ENCODE data around the gene CACNA2D3. TPM values are rescaled to one million over a fixed set of nuclear protein-coding genes. Genes with fewer than 3 reads are reported as not detected.

The CACNA2D3 gene
- total and polyA plus RNA-seq, 2 experiments from 2014 or later = 0.30 to 0.43 TPM

- Histone ChIP-seq H3K9me2 (ENCODE audit: insufficient read depth) (no peaks in the 10 kb centered on the region), H3K36me3 (ENCODE audit: low read depth) (no peaks in the 10 kb centered on the region), H3K27me3 (replicated peaks; ENCODE audit: insufficient read depth) (0 out of 2 replicates have a peak, but pooled peaks cover 11% of the 10 kb centered on the region), H4K20me1 (ENCODE audit: insufficient read depth) (no peaks in the 10 kb centered on the region), H3K27ac (no peak overlapping the region), H3K79me2 (ENCODE audit: insufficient read depth) (no peaks in the 10 kb centered on the region), H3K4me3 (no peak overlapping the region), H3K9me3 (ENCODE audit: low read depth) (no peaks in the 10 kb centered on the region), H3F3A (ENCODE audit: insufficient read depth) (no peaks in the 10 kb centered on the region), H3K4me2 (ENCODE audit: unreplicated experiment) (no peak overlapping the region), H3K9ac (no peak overlapping the region), H2AFZ (no peak overlapping the region), H3K4me1 (ENCODE audit: insufficient read depth) (no peaks in the 10 kb centered on the region)
- WGBS, 2 experiments (ENCODE audit: low coverage in 1 of 2, low lambda C conversion rate in 2 of 2, missing lambda C conversion rate in 2 of 2) = 69 to 77% methylated on average over 2 of the region's 2 CpGs
- in situ Hi-C loops (cut with MboI) = no loop called here
- DNase-seq = no peak
- no peak for TF ChIP-seq EZH2phosphoT487 (IDR thresholded peaks at IDR 0.05; ENCODE audit: insufficient read depth, low read depth)
- TF ChIP-seq EZH2 (IDR thresholded peaks at IDR 0.05; ENCODE audit: insufficient read depth, poor library complexity, severe bottlenecking) = no peak
Measured at GRCh38 chr3:54776601-54777000, 654.2 kb downstream of the CACNA2D3 start.

GRCh38 chr3:54777141-54777540 is 654.8 kb downstream of the CACNA2D3 start:
- H3K79me2 ChIP-seq (ENCODE audit: insufficient read depth) = no peaks in the 10 kb centered on the region
- 0 out of 2 replicates have a peak, but pooled peaks cover 11% of the 10 kb centered on the region for H3K27me3 ChIP-seq (replicated peaks; ENCODE audit: insufficient read depth)

GRCh38 chr3:54780336-54780735 is 658.0 kb downstream of the CACNA2D3 start:
- Histone ChIP-seq H3K27me3 (replicated peaks; ENCODE audit: insufficient read depth) (0 out of 2 replicates have a peak, but pooled peaks cover 11% of the 10 kb centered on the region), H3K27ac (no peak overlapping the region), H3F3A (ENCODE audit: insufficient read depth) (no peaks in the 10 kb centered on the region), H2AFZ (no peak overlapping the region), H3K9me3 (ENCODE audit: low read depth) (no peaks in the 10 kb centered on the region), H3K36me3 (ENCODE audit: low read depth) (no peaks in the 10 kb centered on the region), H3K79me2 (ENCODE audit: insufficient read depth) (no peaks in the 10 kb centered on the region), H3K4me1 (ENCODE audit: insufficient read depth) (no peaks in the 10 kb centered on the region), H3K9ac (no peak overlapping the region), H3K4me2 (ENCODE audit: unreplicated experiment) (no peak overlapping the region), H4K20me1 (ENCODE audit: insufficient read depth) (no peaks in the 10 kb centered on the region), H3K9me2 (ENCODE audit: insufficient read depth) (no peaks in the 10 kb centered on the region), H3K4me3 (no peak overlapping the region)
- DNase-seq = no peak
- in situ Hi-C loops (cut with MboI) = no loop called here
- TF ChIP-seq EZH2phosphoT487 (IDR thresholded peaks at IDR 0.05; ENCODE audit: insufficient read depth, low read depth) = no peak
- no peak for TF ChIP-seq EZH2 (IDR thresholded peaks at IDR 0.05; ENCODE audit: insufficient read depth, poor library complexity, severe bottlenecking)

More at GRCh38 chr3:54777141-54777540, 654.8 kb downstream of the CACNA2D3 start:
- H3K36me3 ChIP-seq (ENCODE audit: low read depth) = no peaks in the 10 kb centered on the region
- WGBS, 2 experiments (ENCODE audit: low coverage in 1 of 2, low lambda C conversion rate in 2 of 2, missing lambda C conversion rate in 2 of 2) = 28 to 41% methylated on average over 2 of the region's 2 CpGs
- H3K27ac ChIP-seq = no peak overlapping the region
- in situ Hi-C loops (cut with MboI) = no loop called here
- H3K4me2 ChIP-seq (ENCODE audit: unreplicated experiment) = no peak overlapping the region
- no peaks in the 10 kb centered on the region for H4K20me1 ChIP-seq (ENCODE audit: insufficient read depth)
- no peak overlapping the region for H3K4me3 ChIP-seq
- DNase-seq = peak; percentile 9
- H2AFZ ChIP-seq = no peak overlapping the region
- no peaks in the 10 kb centered on the region for H3K4me1 ChIP-seq (ENCODE audit: insufficient read depth)
- no peaks in the 10 kb centered on the region for H3K9me3 ChIP-seq (ENCODE audit: low read depth)
- no peaks in the 10 kb centered on the region for H3K9me2 ChIP-seq (ENCODE audit: insufficient read depth)
- H3F3A ChIP-seq (ENCODE audit: insufficient read depth) = no peaks in the 10 kb centered on the region
- TF ChIP-seq EZH2phosphoT487 (IDR thresholded peaks at IDR 0.05; ENCODE audit: insufficient read depth, low read depth) (no peak), EZH2 (IDR thresholded peaks at IDR 0.05; ENCODE audit: insufficient read depth, poor library complexity, severe bottlenecking) (no peak)
- H3K9ac ChIP-seq = no peak overlapping the region

GRCh38 chr3:54781728-54782127 is 659.4 kb downstream of the CACNA2D3 start:
- TF ChIP-seq EZH2 (IDR thresholded peaks at IDR 0.05; ENCODE audit: insufficient read depth, poor library complexity, severe bottlenecking) = no peak
- no peak for TF ChIP-seq EZH2phosphoT487 (IDR thresholded peaks at IDR 0.05; ENCODE audit: insufficient read depth, low read depth)
- Histone ChIP-seq H3K4me3 (no peak overlapping the region), H3K4me1 (ENCODE audit: insufficient read depth) (no peaks in the 10 kb centered on the region), H3K9ac (no peak overlapping the region), H3K79me2 (ENCODE audit: insufficient read depth) (no peaks in the 10 kb centered on the region), H3K27ac (no peak overlapping the region), H4K20me1 (ENCODE audit: insufficient read depth) (no peaks in the 10 kb centered on the region), H3K4me2 (ENCODE audit: unreplicated experiment) (no peak overlapping the region), H3K27me3 (replicated peaks; ENCODE audit: insufficient read depth) (0 out of 2 replicates have a peak, but pooled peaks cover 8% of the 10 kb centered on the region), H3K9me3 (ENCODE audit: low read depth) (no peaks in the 10 kb centered on the region), H3K9me2 (ENCODE audit: insufficient read depth) (no peaks in the 10 kb centered on the region), H3K36me3 (ENCODE audit: low read depth) (no peaks in the 10 kb centered on the region), H3F3A (ENCODE audit: insufficient read depth) (no peaks in the 10 kb centered on the region), H2AFZ (no peak overlapping the region)
- DNase-seq = no peak
- 42 to 71% methylated on average over 1 of the region's 1 CpG for WGBS, 2 experiments (ENCODE audit: low coverage in 1 of 2, low lambda C conversion rate in 2 of 2, missing lambda C conversion rate in 2 of 2)
- in situ Hi-C loops (cut with MboI) = no loop called here

GRCh38 chr3:54783611-54784010 is 661.3 kb downstream of the CACNA2D3 start:
- no peak overlapping the region for H3K27ac ChIP-seq
- H3K9me3 ChIP-seq (ENCODE audit: low read depth) = no peaks in the 10 kb centered on the region
- no peaks in the 10 kb centered on the region for H3K9me2 ChIP-seq (ENCODE audit: insufficient read depth)
- H4K20me1 ChIP-seq (ENCODE audit: insufficient read depth) = no peaks in the 10 kb centered on the region
- H2AFZ ChIP-seq = no peak overlapping the region
- H3K9ac ChIP-seq = no peak overlapping the region
- peak; percentile 46 for DNase-seq
- no peaks in the 10 kb centered on the region for H3K79me2 ChIP-seq (ENCODE audit: insufficient read depth)
- H3F3A ChIP-seq (ENCODE audit: insufficient read depth) = no peaks in the 10 kb centered on the region
- no peak overlapping the region for H3K4me2 ChIP-seq (ENCODE audit: unreplicated experiment)
- 0 out of 2 replicates have a peak, but pooled peaks cover 8% of the 10 kb centered on the region for H3K27me3 ChIP-seq (replicated peaks; ENCODE audit: insufficient read depth)
- H3K4me3 ChIP-seq = no peak overlapping the region
- TF ChIP-seq EZH2phosphoT487 (IDR thresholded peaks at IDR 0.05; ENCODE audit: insufficient read depth, low read depth) (no peak), EZH2 (IDR thresholded peaks at IDR 0.05; ENCODE audit: insufficient read depth, poor library complexity, severe bottlenecking) (no peak)
- no peaks in the 10 kb centered on the region for H3K4me1 ChIP-seq (ENCODE audit: insufficient read depth)
- in situ Hi-C loops (cut with MboI) = no loop called here
- H3K36me3 ChIP-seq (ENCODE audit: low read depth) = no peaks in the 10 kb centered on the region
